Measurements from ENCODE around the gene MGRN1.

GRCh38 chr16:4641895-4642294, 17.3 kb downstream of the MGRN1 start:
- TF ChIP-seq POLR2AphosphoS5 (IDR thresholded peaks at IDR 0.05) (no peak), CTCF (IDR thresholded peaks at IDR 0.05) (no peak)

Data from upper lobe of left lung (tissue), 4 donors.